ENCODE results near the gene TIAM2.

Gene TIAM2

DNA sequence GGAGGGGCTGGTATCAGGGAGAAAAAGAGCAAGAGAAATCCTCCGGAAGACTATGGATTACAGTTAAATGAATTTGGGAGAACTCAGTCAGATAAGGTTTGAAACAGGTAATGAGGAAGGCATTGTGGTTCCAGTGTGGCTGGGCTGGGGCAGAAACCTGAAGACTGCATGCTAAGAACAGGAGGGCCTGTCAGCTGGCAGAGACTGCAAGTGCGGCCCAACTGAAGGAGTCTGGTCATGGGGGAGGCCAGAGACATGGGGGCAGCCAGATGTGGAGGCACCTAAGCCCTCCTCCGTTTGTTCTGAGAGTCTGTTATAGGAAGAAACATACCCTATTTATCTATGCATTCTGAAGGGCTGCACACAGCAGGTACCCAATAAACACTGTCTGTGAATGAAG lies 302.6 kb downstream of the TIAM2 start:
- ChIA-PET POLR2A (no interaction called here), CTCF (interaction anchor here (0.6 kb wide), 1 partner anchor 1723 kb away, joined by 3 read pairs; no protein-coding TSS in a partner anchor)
- no peak for TF ChIP-seq LEF1 (IDR thresholded peaks at IDR 0.05; ENCODE audit: borderline replicate concordance)
- no peak for TF ChIP-seq TARDBP (IDR thresholded peaks at IDR 0.05)
- no peak for TF ChIP-seq SUZ12 (IDR thresholded peaks at IDR 0.05)
- TF ChIP-seq PKNOX1 (IDR thresholded peaks at IDR 0.05): no peak
- no peak for TF ChIP-seq SP1 (IDR thresholded peaks at IDR 0.05)
- TF ChIP-seq NFRKB (IDR thresholded peaks at IDR 0.05): no peak
- TF ChIP-seq ELF4 (IDR thresholded peaks at IDR 0.05): no peak
- no peak for TF ChIP-seq BHLHE40 (IDR thresholded peaks at IDR 0.05; ENCODE audit: borderline replicate concordance)
- TF ChIP-seq ZNF384 (IDR thresholded peaks at IDR 0.05): no peak
- TF ChIP-seq FOXA1 (IDR thresholded peaks at IDR 0.05): no peak
- no peak for TF ChIP-seq L3MBTL2 (conservative IDR thresholded peaks at IDR 0.05)
- no peak for TF ChIP-seq HDGF (IDR thresholded peaks at IDR 0.05; ENCODE audit: borderline replicate concordance)
- TF ChIP-seq ARNT (IDR thresholded peaks at IDR 0.05): no peak
- no peak for TF ChIP-seq FOXM1 (IDR thresholded peaks at IDR 0.05; ENCODE audit: borderline replicate concordance)
- no peak for TF ChIP-seq CTBP1 (IDR thresholded peaks at IDR 0.05; ENCODE audit: borderline replicate concordance)
- TF ChIP-seq FOXK2 (IDR thresholded peaks at IDR 0.05): no peak
- no peak for DNase-seq (ENCODE audit: extremely low spot score)

GRCh38 chr6:155301867-155302266 lies 306.8 kb downstream of the TIAM2 start:
- POLR2A ChIA-PET: no interaction called here
- TF ChIP-seq ZNF384 (IDR thresholded peaks at IDR 0.05) (no peak), SP1 (IDR thresholded peaks at IDR 0.05) (no peak), SUZ12 (IDR thresholded peaks at IDR 0.05) (no peak), ARNT (IDR thresholded peaks at IDR 0.05) (no peak), BHLHE40 (IDR thresholded peaks at IDR 0.05; ENCODE audit: borderline replicate concordance) (no peak), HDGF (IDR thresholded peaks at IDR 0.05; ENCODE audit: borderline replicate concordance) (no peak), CTBP1 (IDR thresholded peaks at IDR 0.05; ENCODE audit: borderline replicate concordance) (no peak), L3MBTL2 (conservative IDR thresholded peaks at IDR 0.05) (no peak), FOXA1 (IDR thresholded peaks at IDR 0.05) (no peak), ELF4 (IDR thresholded peaks at IDR 0.05) (no peak), FOXK2 (IDR thresholded peaks at IDR 0.05) (no peak), LEF1 (IDR thresholded peaks at IDR 0.05; ENCODE audit: borderline replicate concordance) (no peak), TARDBP (IDR thresholded peaks at IDR 0.05) (no peak), NFRKB (IDR thresholded peaks at IDR 0.05) (no peak), FOXM1 (IDR thresholded peaks at IDR 0.05; ENCODE audit: borderline replicate concordance) (no peak), PKNOX1 (IDR thresholded peaks at IDR 0.05) (no peak)
- CTCF ChIA-PET: no interaction called here
- no peak for DNase-seq (ENCODE audit: extremely low spot score)

DNA sequence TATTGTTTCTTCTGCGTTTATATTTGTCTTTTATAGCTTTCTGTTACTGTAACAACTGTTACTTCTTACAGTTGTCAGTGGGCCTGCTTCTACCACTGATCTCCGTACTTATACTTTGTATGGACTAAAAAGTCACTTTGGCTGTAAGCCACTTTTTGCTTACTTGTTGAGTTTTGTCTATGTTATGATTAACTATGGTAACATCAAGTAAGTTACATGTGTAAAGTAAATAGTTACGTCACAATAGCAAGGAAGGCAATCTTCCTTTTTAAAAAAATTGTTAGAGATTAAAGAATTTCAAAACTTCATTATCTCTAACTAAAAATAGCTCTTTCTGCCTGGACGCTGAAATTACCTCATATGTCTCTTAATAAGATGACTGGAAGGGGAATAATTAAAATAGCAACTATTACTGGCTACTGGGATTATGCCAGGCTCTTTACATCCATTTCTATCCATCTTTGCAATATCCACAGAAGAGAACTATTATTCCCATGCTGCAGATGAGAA lies 308.3 kb downstream of the TIAM2 start:
- ChIA-PET POLR2A (no interaction called here), CTCF (interaction anchor here (0.9 to 1.0 kb wide), 2 partner anchors 10 to 435 kb away, joined by 3 read pairs; no protein-coding TSS in a partner anchor)
- DNase-seq (ENCODE audit: extremely low spot score): no peak
- TF ChIP-seq ELF4 (IDR thresholded peaks at IDR 0.05) (no peak), ZNF384 (IDR thresholded peaks at IDR 0.05) (no peak), FOXM1 (IDR thresholded peaks at IDR 0.05; ENCODE audit: borderline replicate concordance) (no peak), NFRKB (IDR thresholded peaks at IDR 0.05) (no peak), HDGF (IDR thresholded peaks at IDR 0.05; ENCODE audit: borderline replicate concordance) (no peak), TARDBP (IDR thresholded peaks at IDR 0.05) (no peak), PKNOX1 (IDR thresholded peaks at IDR 0.05) (no peak), SP1 (IDR thresholded peaks at IDR 0.05) (no peak), FOXA1 (IDR thresholded peaks at IDR 0.05) (no peak), CTBP1 (IDR thresholded peaks at IDR 0.05; ENCODE audit: borderline replicate concordance) (no peak), LEF1 (IDR thresholded peaks at IDR 0.05; ENCODE audit: borderline replicate concordance) (no peak), ARNT (IDR thresholded peaks at IDR 0.05) (no peak), SUZ12 (IDR thresholded peaks at IDR 0.05) (no peak), FOXK2 (IDR thresholded peaks at IDR 0.05) (no peak)

GRCh38 chr6:155306958-155307357 lies 311.8 kb downstream of the TIAM2 start:
- ChIA-PET CTCF (no interaction called here), POLR2A (no interaction called here)
- TF ChIP-seq ZNF384 (IDR thresholded peaks at IDR 0.05) (no peak), L3MBTL2 (conservative IDR thresholded peaks at IDR 0.05) (no peak), ARNT (IDR thresholded peaks at IDR 0.05) (no peak), FOXK2 (IDR thresholded peaks at IDR 0.05) (no peak), PKNOX1 (IDR thresholded peaks at IDR 0.05) (no peak), NFRKB (IDR thresholded peaks at IDR 0.05) (no peak), FOXM1 (IDR thresholded peaks at IDR 0.05; ENCODE audit: borderline replicate concordance) (no peak), BHLHE40 (IDR thresholded peaks at IDR 0.05; ENCODE audit: borderline replicate concordance) (no peak), SP1 (IDR thresholded peaks at IDR 0.05) (no peak)
- DNase-seq (ENCODE audit: extremely low spot score): no peak

Measured in HEK293T (cell line).